GM12801 (cell line): ENCODE results near the gene SIGLEC6.

Source experiments
- CTCF ChIP-seq: IDR thresholded peaks from one replicate; pipeline ENCODE4 v1.5.1; 2011; ENCODE audit warnings: control low read depth; ENCODE audit not compliant: insufficient read length; ENCODE audit errors: extremely low read depth

Gene SIGLEC6

GRCh38 chr19:51535535-51535934 lies 4.1 kb upstream of the SIGLEC6 start:
- no peak for TF ChIP-seq CTCF

- no peak for TF ChIP-seq CTCF
Measured at GRCh38 chr19:51530616-51531015, 854 bp downstream of the SIGLEC6 start.

- no peak for TF ChIP-seq CTCF
Measured at GRCh38 chr19:51529301-51529700, 2.2 kb downstream of the SIGLEC6 start.

GRCh38 chr19:51525651-51526050 lies 5.8 kb downstream of the SIGLEC6 start:
- no peak for TF ChIP-seq CTCF

- TF ChIP-seq CTCF = no peak
Measured at GRCh38 chr19:51524666-51525264, 6.7 kb downstream of the SIGLEC6 start.

GRCh38 chr19:51521781-51522180 lies 9.7 kb downstream of the SIGLEC6 start:
- no peak for TF ChIP-seq CTCF

- no peak for TF ChIP-seq CTCF
Measured at GRCh38 chr19:51521357-51521756, 10.1 kb downstream of the SIGLEC6 start.
